Nephron progenitor cell (in vitro differentiated cells): ENCODE data around the gene USP15.

ENCODE experiments used
- DNase-seq: peaks from one replicate; pipeline ENCODE4 v3.0.0; 2021
- H3K27ac Mint-ChIP-seq: 2 replicates; pipeline ENCODE4 v1.8.0; 2021; ENCODE audit warnings: mild to moderate bottlenecking, moderate library complexity, mixed read lengths
- H3K27me3 Mint-ChIP-seq: 2 replicates; pipeline ENCODE4 v1.8.0; 2021; ENCODE audit warnings: mild to moderate bottlenecking, low read depth, mixed read lengths; ENCODE audit not compliant: poor library complexity
- H3K36me3 Mint-ChIP-seq: 2 replicates; pipeline ENCODE4 v1.8.0; 2021; ENCODE audit warnings: low read depth, mixed read lengths
- H3K4me1 Mint-ChIP-seq: 2 replicates; pipeline ENCODE4 v1.8.0; 2021; ENCODE audit warnings: mixed read lengths
- H3K4me3 Mint-ChIP-seq: 2 replicates; pipeline ENCODE4 v1.8.0; 2021; ENCODE audit warnings: mild to moderate bottlenecking, moderate library complexity, mixed read lengths
- H3K9me3 Mint-ChIP-seq: 2 replicates; pipeline ENCODE4 v1.8.0; 2021; ENCODE audit warnings: mild to moderate bottlenecking, moderate library complexity, mixed read lengths
- TF ChIP-seq, protein P1 (sequence below): fragments of 200-600 bp; sonication (generic); IDR thresholded peaks from 2 replicates; pipeline ENCODE4 v1.5.0; 2021; ENCODE audit warnings: antibody characterized with exemption

USP15 gene

DNA sequence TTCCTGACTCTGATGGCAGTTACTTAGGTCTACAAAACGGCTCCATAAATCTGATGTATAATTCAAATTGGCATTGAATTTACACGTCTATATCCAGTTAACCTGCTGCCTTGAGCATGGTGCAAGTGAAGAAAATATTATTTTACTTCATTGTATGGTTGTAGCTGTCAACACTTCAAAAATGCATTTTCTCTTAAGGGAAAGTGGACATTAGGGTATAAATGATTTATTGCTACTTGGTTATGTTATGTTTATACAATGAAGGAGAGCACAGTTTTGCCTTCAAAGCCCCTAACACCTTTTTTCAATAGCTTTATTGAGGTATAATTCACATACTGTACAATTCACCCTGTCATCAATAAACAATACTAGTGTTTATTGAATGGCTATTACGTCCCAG lies 2.0 kb upstream of the USP15 start:
- Mint-ChIP-seq H3K4me3 (no peak overlapping the region), H3K36me3 (no peaks in the 10 kb centered on the region), H3K4me1 (peaks cover 16% of the 10 kb centered on the region), H3K27ac (no peak overlapping the region), H3K9me3 (no peaks in the 10 kb centered on the region), H3K27me3 (peaks cover 4% of the 10 kb centered on the region)
- no peak for DNase-seq
- TF ChIP-seq, protein P1, sequence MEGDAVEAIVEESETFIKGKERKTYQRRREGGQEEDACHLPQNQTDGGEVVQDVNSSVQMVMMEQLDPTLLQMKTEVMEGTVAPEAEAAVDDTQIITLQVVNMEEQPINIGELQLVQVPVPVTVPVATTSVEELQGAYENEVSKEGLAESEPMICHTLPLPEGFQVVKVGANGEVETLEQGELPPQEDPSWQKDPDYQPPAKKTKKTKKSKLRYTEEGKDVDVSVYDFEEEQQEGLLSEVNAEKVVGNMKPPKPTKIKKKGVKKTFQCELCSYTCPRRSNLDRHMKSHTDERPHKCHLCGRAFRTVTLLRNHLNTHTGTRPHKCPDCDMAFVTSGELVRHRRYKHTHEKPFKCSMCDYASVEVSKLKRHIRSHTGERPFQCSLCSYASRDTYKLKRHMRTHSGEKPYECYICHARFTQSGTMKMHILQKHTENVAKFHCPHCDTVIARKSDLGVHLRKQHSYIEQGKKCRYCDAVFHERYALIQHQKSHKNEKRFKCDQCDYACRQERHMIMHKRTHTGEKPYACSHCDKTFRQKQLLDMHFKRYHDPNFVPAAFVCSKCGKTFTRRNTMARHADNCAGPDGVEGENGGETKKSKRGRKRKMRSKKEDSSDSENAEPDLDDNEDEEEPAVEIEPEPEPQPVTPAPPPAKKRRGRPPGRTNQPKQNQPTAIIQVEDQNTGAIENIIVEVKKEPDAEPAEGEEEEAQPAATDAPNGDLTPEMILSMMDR = no peak

DNA sequence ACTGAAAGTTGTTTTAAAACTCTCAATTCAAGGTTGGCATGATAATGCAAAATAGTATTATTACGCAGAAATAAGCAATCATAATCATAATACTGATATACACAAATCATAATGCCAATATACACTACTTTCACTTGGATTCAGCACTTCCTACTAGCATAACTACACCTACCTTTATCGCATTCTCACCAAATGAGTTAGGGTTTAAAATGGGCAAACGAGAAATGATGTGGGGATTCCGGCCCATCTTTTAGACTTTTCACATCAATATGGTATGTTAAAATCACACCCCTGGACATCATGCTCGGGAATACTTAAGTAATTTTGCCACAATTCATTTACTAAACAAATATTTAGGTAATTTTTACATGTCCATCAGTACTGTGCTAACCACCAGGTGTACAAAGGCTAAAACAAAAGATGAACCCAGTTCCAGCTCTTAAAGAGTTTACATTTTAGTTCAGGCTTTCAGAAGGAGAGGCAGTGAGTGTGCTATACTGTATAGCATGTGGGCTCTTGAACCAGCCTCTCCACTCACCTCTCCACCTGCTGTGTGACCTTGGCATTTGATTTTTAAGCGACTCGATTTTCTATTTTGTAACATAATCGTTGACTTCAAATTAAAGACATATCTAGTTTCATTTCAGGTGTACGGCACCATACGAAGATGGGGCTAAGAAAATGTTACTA lies 1.1 kb upstream of the USP15 start:
- H3K36me3 Mint-ChIP-seq = no peaks in the 10 kb centered on the region
- H3K9me3 Mint-ChIP-seq = no peaks in the 10 kb centered on the region
- peaks cover 16% of the 10 kb centered on the region for H3K4me1 Mint-ChIP-seq
- peak overlapping the region; percentile 97 for H3K4me3 Mint-ChIP-seq
- TF ChIP-seq, protein P1 = no peak
- DNase-seq = no peak
- peaks cover 4% of the 10 kb centered on the region for H3K27me3 Mint-ChIP-seq
- H3K27ac Mint-ChIP-seq = peak overlapping the region; percentile 86

DNA sequence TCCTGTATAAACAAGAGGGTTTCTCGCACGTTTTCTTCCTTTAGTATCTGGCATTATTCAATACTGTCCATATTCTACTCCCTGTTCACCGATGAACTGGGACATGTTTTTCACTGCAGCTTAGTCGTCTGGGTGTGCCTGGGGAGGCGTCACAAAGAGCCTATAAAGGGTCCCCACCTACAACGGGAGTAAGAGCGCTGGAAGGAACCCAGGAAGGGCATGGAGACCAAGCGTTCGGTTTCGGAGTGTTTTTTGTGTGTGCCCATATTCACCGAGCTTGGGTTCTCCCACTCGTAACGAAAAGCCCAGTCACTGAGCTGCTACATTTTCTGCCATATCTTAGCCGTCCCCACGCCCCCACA lies 592 bp upstream of the USP15 start:
- H3K4me3 Mint-ChIP-seq = peak overlapping the region; percentile 97
- no peak for DNase-seq
- H3K4me1 Mint-ChIP-seq = peaks cover 16% of the 10 kb centered on the region
- peaks cover 4% of the 10 kb centered on the region for H3K27me3 Mint-ChIP-seq
- peak overlapping the region; percentile 86 for H3K27ac Mint-ChIP-seq
- TF ChIP-seq, protein P1 = no peak
- H3K9me3 Mint-ChIP-seq = no peaks in the 10 kb centered on the region
- no peaks in the 10 kb centered on the region for H3K36me3 Mint-ChIP-seq

DNA sequence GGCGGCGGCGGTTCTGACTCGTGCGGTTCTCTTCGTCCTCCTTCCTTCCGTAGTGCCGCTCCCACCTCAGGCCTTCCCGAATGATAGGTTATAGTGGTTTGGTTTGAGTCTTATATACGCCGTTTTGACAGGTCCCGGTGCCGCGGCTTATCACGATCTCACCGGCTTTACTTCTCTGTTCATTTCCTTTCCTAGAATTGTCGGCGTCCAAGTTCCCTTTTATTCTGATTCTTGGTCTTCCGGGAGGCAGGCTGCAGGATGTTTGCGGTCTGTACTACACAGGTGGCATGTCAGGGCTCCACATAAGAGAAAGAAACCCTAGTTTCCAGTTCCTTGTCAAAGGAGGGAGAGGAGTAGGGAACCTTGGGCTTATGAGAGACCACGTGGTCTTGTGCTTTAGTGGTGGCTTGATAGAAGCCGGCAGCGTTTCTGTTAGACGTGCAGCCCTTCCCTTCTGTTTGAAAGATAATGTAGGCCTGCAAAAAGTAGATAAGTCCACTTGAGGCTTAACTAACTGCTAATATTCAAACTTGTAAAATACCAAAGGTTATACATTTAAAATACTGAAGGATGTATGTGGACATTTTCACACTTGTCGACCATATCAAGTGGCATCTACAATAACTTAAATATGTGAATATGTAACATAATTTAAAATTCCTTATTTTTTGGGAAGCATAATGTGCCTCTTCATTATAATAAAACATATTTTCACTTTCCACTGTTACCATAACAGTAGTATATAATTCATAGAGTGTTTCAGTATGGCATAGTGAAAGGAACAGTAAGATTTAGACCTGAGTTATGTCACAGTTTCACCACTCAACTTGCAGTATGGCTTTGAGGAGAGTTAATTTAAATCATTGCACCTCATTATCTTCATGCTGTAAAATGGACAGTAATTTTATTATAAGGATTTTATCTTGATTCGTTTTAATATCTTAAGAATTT lies 804 bp downstream of the USP15 start:
- TF ChIP-seq, protein P1 = no peak
- Mint-ChIP-seq H3K27ac (peak overlapping the region; percentile 99), H3K4me1 (peaks cover 16% of the 10 kb centered on the region), H3K36me3 (no peaks in the 10 kb centered on the region), H3K4me3 (peak overlapping the region; percentile 97), H3K9me3 (no peaks in the 10 kb centered on the region), H3K27me3 (peaks cover 4% of the 10 kb centered on the region)
- DNase-seq = peak; percentile 7

DNA sequence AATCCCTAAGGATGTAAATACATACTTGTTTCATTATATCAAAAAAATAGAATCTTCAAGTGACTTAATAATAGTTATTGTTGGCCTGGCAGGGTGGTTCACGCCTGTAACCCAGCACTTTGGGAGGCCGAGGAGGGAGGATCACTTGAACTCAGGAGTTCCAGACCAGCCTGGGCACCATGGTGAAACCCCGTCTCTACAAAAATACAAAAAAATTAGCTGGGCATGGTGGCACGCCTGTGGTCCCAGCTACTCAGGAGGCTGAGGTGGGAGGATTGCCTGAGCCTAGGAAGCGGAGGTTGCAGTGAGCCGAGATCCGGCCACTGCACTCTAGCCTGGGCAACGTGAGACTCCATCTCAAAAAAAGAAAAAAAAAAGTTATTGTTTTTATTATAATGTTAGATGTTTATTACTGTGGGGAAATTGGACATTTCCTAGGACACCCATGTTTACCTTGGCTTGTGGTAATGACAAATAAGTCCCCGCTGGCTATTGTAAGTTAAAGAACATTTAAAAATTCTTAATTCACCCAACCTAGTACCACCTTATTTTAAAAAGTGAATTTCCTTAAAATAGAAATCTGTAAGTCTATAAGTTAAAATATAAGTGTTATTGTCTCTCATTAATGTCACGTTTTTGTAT lies 1.8 kb downstream of the USP15 start:
- Mint-ChIP-seq H3K27ac (no peak overlapping the region), H3K4me1 (peaks cover 16% of the 10 kb centered on the region), H3K9me3 (no peaks in the 10 kb centered on the region), H3K27me3 (peaks cover 4% of the 10 kb centered on the region), H3K36me3 (no peaks in the 10 kb centered on the region), H3K4me3 (peak overlapping the region; percentile 97)
- TF ChIP-seq, protein P1 = no peak
- DNase-seq = no peak
